ENCODE data around the gene OGFOD1. TPM values are rescaled to one million over a fixed set of nuclear protein-coding genes. Genes with fewer than 3 reads are reported as not detected.

OGFOD1 gene
- total and polyA plus RNA-seq, 2 donors (not counting 1 experiment from before 2014, with no cell fraction given), result 8.4 to 28.7 TPM

- peaks cover 23% of the 10 kb centered on the region for H4K20me1 ChIP-seq (ENCODE audit: control insufficient read depth, insufficient read depth, low read length, poor library complexity, severe bottlenecking)
- H3K4me2 ChIP-seq (replicated peaks; ENCODE audit: low read depth, low read length, poor library complexity, severe bottlenecking), result no peak overlapping the region
- Mint-ChIP-seq H3K9me3 (ENCODE audit: insufficient read depth) (no peaks in the 10 kb centered on the region), H3K4me3 (no peak overlapping the region), H3K27me3 (no peaks in the 10 kb centered on the region), H3K27ac (no peak overlapping the region), H3K4me1 (peaks cover 20% of the 10 kb centered on the region)
- H3K4me1 ChIP-seq (ENCODE audit: control insufficient read depth in 2 of 2, insufficient read depth in 2 of 2, low read length in 2 of 2), result no peaks in the 10 kb centered on the region
- H3K79me2 ChIP-seq (ENCODE audit: control insufficient read depth, insufficient read depth, low read length), result peaks cover 14% of the 10 kb centered on the region
- no peak for ATAC-seq (ENCODE audit: low read depth)
- H3K27me3 ChIP-seq (replicated peaks in 1 of 4; ENCODE audit: control extremely low read depth in 1 of 4, control insufficient read depth in 3 of 4, insufficient read depth in 4 of 4, low read length in 3 of 4), result no peaks in the 10 kb centered on the region
- no peak overlapping the region for H3K4me3 ChIP-seq (ENCODE audit: control extremely low read depth in 1 of 5, extremely low read depth in 1 of 5, insufficient read depth in 1 of 5, low read depth in 2 of 5, low read length in 4 of 5)
- DNase-seq, result no peak
- WGBS (ENCODE audit: insufficient coverage), result no CpG with 5 or more reads among the region's 1 CpG
- H3K9ac ChIP-seq (ENCODE audit: low read length), result no peak overlapping the region
- no peak overlapping the region for H3K27ac ChIP-seq (ENCODE audit: low read length in 2 of 2)
- ChIA-PET POLR2A (no interaction called here), CTCF (interaction anchor here (0.9 to 1.7 kb wide), 3 partner anchors 18 to 190 kb away, joined by 3 to 6 read pairs (median 5); no protein-coding TSS in a partner anchor)
- H3K36me3 ChIP-seq (replicated peaks in 1 of 2; ENCODE audit: control extremely low read depth in 1 of 2, control insufficient read depth in 1 of 2, extremely low read depth in 1 of 2, insufficient read depth in 2 of 2, low read length in 1 of 2), result peaks cover 5 to 53% of the 10 kb centered on the region in 2 experiments
- intact Hi-C loops (cut with micrococcal nuclease), result no loop called here
- no peaks in the 10 kb centered on the region for H3K9me3 ChIP-seq (ENCODE audit: control extremely low read depth in 1 of 3, control insufficient read depth in 2 of 3, insufficient read depth in 1 of 3, low read length in 2 of 3)
- TF ChIP-seq CTCF (IDR thresholded peaks at IDR 0.05), result no peak
- no peak overlapping the region for H2AFZ ChIP-seq (ENCODE audit: insufficient read depth, low read depth, low read length, poor library complexity, severe bottlenecking)
Observed at GRCh38 chr16:56512025-56512424, 60.7 kb downstream of the OGFOD1 start.

- H3K9me3 ChIP-seq (ENCODE audit: control extremely low read depth in 1 of 3, control insufficient read depth in 2 of 3, insufficient read depth in 1 of 3, low read length in 2 of 3), result no peaks in the 10 kb centered on the region
- Mint-ChIP-seq H3K27me3 (no peaks in the 10 kb centered on the region), H3K27ac (no peak overlapping the region), H3K4me1 (peaks cover 28% of the 10 kb centered on the region), H3K4me3 (no peak overlapping the region), H3K9me3 (ENCODE audit: insufficient read depth) (no peaks in the 10 kb centered on the region)
- H3K27ac ChIP-seq (ENCODE audit: low read length in 2 of 2), result no peak overlapping the region
- POLR2A ChIA-PET, result no interaction called here
- H3K4me3 ChIP-seq (ENCODE audit: control extremely low read depth in 1 of 5, extremely low read depth in 1 of 5, insufficient read depth in 1 of 5, low read depth in 2 of 5, low read length in 4 of 5), result no peak overlapping the region
- no peak overlapping the region for H3K9ac ChIP-seq (ENCODE audit: low read length)
- DNase-seq, result no peak
- H3K27me3 ChIP-seq (replicated peaks in 1 of 4; ENCODE audit: control extremely low read depth in 1 of 4, control insufficient read depth in 3 of 4, insufficient read depth in 4 of 4, low read length in 3 of 4), result no peaks in the 10 kb centered on the region
- no peaks in the 10 kb centered on the region for H3K4me1 ChIP-seq (ENCODE audit: control insufficient read depth in 2 of 2, insufficient read depth in 2 of 2, low read length in 2 of 2)
- no peak for ATAC-seq (ENCODE audit: low read depth)
- H2AFZ ChIP-seq (ENCODE audit: insufficient read depth, low read depth, low read length, poor library complexity, severe bottlenecking), result no peak overlapping the region
- WGBS (ENCODE audit: insufficient coverage), result no CpG with 5 or more reads among the region's 2 CpGs
- TF ChIP-seq CTCF (IDR thresholded peaks at IDR 0.05) (no peak), EZH2 (IDR thresholded peaks at IDR 0.05; ENCODE audit: borderline replicate concordance, insufficient read depth, low read depth, low read length, poor library complexity, severe bottlenecking) (no peak)
- peaks cover 19% of the 10 kb centered on the region for H3K79me2 ChIP-seq (ENCODE audit: control insufficient read depth, insufficient read depth, low read length)
- H4K20me1 ChIP-seq (ENCODE audit: control insufficient read depth, insufficient read depth, low read length, poor library complexity, severe bottlenecking), result peaks cover 23% of the 10 kb centered on the region
- intact Hi-C loops (cut with micrococcal nuclease), result no loop called here
- no peak overlapping the region for H3K4me2 ChIP-seq (replicated peaks; ENCODE audit: low read depth, low read length, poor library complexity, severe bottlenecking)
- peaks cover 5 to 45% of the 10 kb centered on the region in 2 experiments for H3K36me3 ChIP-seq (replicated peaks in 1 of 2; ENCODE audit: control extremely low read depth in 1 of 2, control insufficient read depth in 1 of 2, extremely low read depth in 1 of 2, insufficient read depth in 2 of 2, low read length in 1 of 2)
- CTCF ChIA-PET, result interaction anchor here (0.8 to 3.0 kb wide), 8 partner anchors 17 to 194 kb away, joined by 3 to 50 read pairs (median 6); no protein-coding TSS in a partner anchor
Observed at GRCh38 chr16:56513091-56513490, 61.7 kb downstream of the OGFOD1 start.

All from B cell (primary cell).